HepG2 (cell line): ENCODE data around the gene HEXIM1. TPM values are rescaled to one million over a fixed set of nuclear protein-coding genes. Genes with fewer than 3 reads are reported as not detected.

Experiments
- ETV6 ChIP-seq: sonication (generic); formaldehyde crosslinking; conservative IDR thresholded peaks from 2 replicates; pipeline ENCODE4 v1.4.0; 2020; ENCODE audit warnings: missing genetic modification reagents
- HCFC1 ChIP-seq: fragments of 150-350 bp; IDR thresholded peaks from 2 replicates; pipeline ENCODE4 v1.6.1; 2014; ENCODE audit warnings: low read depth, low read length
- JDP2 ChIP-seq: sonication (generic); formaldehyde crosslinking; IDR thresholded peaks from 2 replicates; pipeline ENCODE4 v1.8.1; 2022; ENCODE audit warnings: missing genetic modification reagents, borderline replicate concordance
- MYNN ChIP-seq: sonication (generic); formaldehyde crosslinking; IDR thresholded peaks from 2 replicates; pipeline ENCODE4 v1.4.0; 2020; ENCODE audit warnings: mild to moderate bottlenecking, low read depth, missing genetic modification reagents
- PHF5A ChIP-seq: IDR thresholded peaks from one replicate; pipeline ENCODE4 v1.6.1; 2018; ENCODE audit warnings: low read depth, missing genetic modification reagents; ENCODE audit not compliant: unreplicated experiment
- RBAK ChIP-seq: sonication (generic); formaldehyde crosslinking; IDR thresholded peaks from 2 replicates; pipeline ENCODE4 v1.5.1; 2020; ENCODE audit warnings: mild to moderate bottlenecking, missing genetic modification reagents
- RBFOX2 ChIP-seq: fragments of 200-400 bp; formaldehyde crosslinking; IDR thresholded peaks from 2 replicates; pipeline ENCODE4 v1.6.1; 2017; ENCODE audit warnings: low read depth, mild to moderate bottlenecking, low read length
- SMAD3 ChIP-seq: sonication (generic); formaldehyde crosslinking; IDR thresholded peaks from 2 replicates; pipeline ENCODE4 v1.4.0; 2020; ENCODE audit warnings: missing genetic modification reagents
- TCF7 ChIP-seq: sonication (generic); IDR thresholded peaks from 2 replicates; pipeline ENCODE4 v1.6.1; 2016; ENCODE audit warnings: antibody characterized with exemption, low read depth
- YY1 ChIP-seq: IDR thresholded peaks from 2 replicates; pipeline ENCODE4 v1.6.1; 2011; ENCODE audit warnings: low read length, low read depth, moderate library complexity, mild to moderate bottlenecking; ENCODE audit not compliant: insufficient read depth, insufficient replicate concordance
- ZFP37 ChIP-seq: sonication (generic); formaldehyde crosslinking; IDR thresholded peaks from 2 replicates; pipeline ENCODE4 v1.4.0; 2020; ENCODE audit warnings: missing genetic modification reagents, borderline replicate concordance
- polyA plus RNA-seq, 8 experiments: library from polyadenylated mRNA; depleted of rRNA in 3 of 8; stranded (reverse) in 7 of 8; unstranded in 1 of 8; fragments of >200 nt; fragmentation: Illumina TruSeq in 4 of 8; extraction: Trizol in 4 of 8; gene quantifications; 2 replicates each; pipeline versions ENCODE4 v1.2.1 to v1.2.3, GENCODE V29; 2011 to 2016; ENCODE audit warnings: low read depth in 4 of 8, missing spikeins in 1 of 8, mixed read lengths in 1 of 8; ENCODE audit not compliant: insufficient read depth in 1 of 8
- total RNA-seq, 5 experiments: library from RNA; depleted of rRNA; stranded (reverse); fragments of >200 nt; fragmentation: Illumina TruSeq; extraction: Trizol; gene quantifications; 2 replicates each; pipeline ENCODE4 v1.2.3, GENCODE V29; 2016; ENCODE audit warnings: low read depth in 1 of 5
- TF ChIP-seq, protein P1 (sequence below): sonication (generic); formaldehyde crosslinking; IDR thresholded peaks from 2 replicates; pipeline ENCODE4 v1.8.1; 2023; ENCODE audit warnings: mild to moderate bottlenecking, missing genetic modification reagents
- TF ChIP-seq, protein P2 (sequence below): sonication (generic); formaldehyde crosslinking; IDR thresholded peaks from 2 replicates; pipeline ENCODE4 v1.4.0; 2020; ENCODE audit warnings: missing genetic modification reagents, borderline replicate concordance
- TF ChIP-seq, protein P3 (sequence below): sonication (generic); formaldehyde crosslinking; IDR thresholded peaks from 2 replicates; pipeline ENCODE4 v1.8.1; 2023; ENCODE audit warnings: mild to moderate bottlenecking, moderate library complexity, missing genetic modification reagents
- TF ChIP-seq, protein P4 (sequence below): sonication (generic); formaldehyde crosslinking; IDR thresholded peaks from 2 replicates; pipeline ENCODE4; 2020; ENCODE audit warnings: missing genetic modification reagents, mild to moderate bottlenecking, borderline replicate concordance

The HEXIM1 gene
- total and polyA plus RNA-seq, 2 of the 13 experiments (the other 11 are each of a cell fraction or from before 2014, with no cell fraction given), result 10.5 to 16.6 TPM

DNA sequence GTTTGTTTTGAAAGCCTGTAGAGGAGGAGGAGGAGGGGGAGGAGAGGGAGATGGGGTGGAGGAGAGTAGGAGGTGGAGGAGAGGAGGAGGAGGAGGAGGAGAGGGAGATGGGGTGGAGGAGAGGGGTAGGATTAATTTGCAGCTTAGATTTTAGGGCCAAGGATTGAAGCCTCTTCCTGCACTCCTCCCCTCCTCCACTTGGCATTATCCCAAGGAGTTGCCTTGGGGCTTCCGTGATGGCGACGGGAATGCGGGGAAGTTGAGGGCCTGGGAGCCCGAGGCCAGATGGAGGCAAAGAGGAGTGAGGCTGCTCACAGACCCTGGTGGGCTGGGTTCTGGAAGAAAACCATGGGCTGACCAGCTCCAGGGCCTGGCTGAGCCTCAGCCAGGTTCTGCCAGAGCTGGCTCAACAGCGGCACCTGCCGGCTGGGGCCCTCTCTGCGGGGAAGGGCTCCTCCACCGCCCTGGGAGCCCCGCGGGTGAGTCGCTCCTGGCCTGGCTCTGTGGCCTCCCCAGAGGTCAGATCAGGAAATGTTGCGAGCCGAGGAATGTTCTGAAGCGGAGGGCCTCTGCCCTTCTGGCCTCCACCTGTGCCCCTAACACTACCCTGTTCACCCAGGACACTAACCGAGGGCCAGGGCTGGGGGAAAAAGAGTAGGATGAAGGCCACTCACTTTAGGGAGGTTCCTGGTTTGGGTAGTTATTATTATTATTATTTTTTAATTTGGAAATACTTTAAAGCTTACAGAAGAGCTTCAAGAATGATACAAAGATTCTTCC lies 49.5 kb downstream of the HEXIM1 start (continued):
- no peak; the same call in 1 of the 2 replicates for TF ChIP-seq ZFP37
- TF ChIP-seq, protein P1, sequence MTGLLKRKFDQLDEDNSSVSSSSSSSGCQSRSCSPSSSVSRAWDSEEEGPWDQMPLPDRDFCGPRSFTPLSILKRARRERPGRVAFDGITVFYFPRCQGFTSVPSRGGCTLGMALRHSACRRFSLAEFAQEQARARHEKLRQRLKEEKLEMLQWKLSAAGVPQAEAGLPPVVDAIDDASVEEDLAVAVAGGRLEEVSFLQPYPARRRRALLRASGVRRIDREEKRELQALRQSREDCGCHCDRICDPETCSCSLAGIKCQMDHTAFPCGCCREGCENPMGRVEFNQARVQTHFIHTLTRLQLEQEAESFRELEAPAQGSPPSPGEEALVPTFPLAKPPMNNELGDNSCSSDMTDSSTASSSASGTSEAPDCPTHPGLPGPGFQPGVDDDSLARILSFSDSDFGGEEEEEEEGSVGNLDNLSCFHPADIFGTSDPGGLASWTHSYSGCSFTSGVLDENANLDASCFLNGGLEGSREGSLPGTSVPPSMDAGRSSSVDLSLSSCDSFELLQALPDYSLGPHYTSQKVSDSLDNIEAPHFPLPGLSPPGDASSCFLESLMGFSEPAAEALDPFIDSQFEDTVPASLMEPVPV, result no peak
- TF ChIP-seq ETV6 (CRISPR knock-in tag), result peak; percentile 53; the same call in 1 of the 2 replicates
- TF ChIP-seq, protein P2, sequence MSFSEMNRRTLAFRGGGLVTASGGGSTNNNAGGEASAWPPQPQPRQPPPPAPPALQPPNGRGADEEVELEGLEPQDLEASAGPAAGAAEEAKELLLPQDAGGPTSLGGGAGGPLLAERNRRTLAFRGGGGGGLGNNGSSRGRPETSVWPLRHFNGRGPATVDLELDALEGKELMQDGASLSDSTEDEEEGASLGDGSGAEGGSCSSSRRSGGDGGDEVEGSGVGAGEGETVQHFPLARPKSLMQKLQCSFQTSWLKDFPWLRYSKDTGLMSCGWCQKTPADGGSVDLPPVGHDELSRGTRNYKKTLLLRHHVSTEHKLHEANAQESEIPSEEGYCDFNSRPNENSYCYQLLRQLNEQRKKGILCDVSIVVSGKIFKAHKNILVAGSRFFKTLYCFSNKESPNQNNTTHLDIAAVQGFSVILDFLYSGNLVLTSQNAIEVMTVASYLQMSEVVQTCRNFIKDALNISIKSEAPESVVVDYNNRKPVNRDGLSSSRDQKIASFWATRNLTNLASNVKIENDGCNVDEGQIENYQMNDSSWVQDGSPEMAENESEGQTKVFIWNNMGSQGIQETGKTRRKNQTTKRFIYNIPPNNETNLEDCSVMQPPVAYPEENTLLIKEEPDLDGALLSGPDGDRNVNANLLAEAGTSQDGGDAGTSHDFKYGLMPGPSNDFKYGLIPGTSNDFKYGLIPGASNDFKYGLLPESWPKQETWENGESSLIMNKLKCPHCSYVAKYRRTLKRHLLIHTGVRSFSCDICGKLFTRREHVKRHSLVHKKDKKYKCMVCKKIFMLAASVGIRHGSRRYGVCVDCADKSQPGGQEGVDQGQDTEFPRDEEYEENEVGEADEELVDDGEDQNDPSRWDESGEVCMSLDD (CRISPR knock-in tag), result no peak
- 0 out of 2 replicates have a peak, but pooled peaks have one; percentile 20 for TF ChIP-seq TCF7
- TF ChIP-seq PHF5A (CRISPR knock-in tag), result peak; percentile 85
- 0 out of 2 replicates have a peak, but pooled peaks have one; percentile 65 for TF ChIP-seq RBAK (CRISPR knock-in tag)
- TF ChIP-seq, protein P3, sequence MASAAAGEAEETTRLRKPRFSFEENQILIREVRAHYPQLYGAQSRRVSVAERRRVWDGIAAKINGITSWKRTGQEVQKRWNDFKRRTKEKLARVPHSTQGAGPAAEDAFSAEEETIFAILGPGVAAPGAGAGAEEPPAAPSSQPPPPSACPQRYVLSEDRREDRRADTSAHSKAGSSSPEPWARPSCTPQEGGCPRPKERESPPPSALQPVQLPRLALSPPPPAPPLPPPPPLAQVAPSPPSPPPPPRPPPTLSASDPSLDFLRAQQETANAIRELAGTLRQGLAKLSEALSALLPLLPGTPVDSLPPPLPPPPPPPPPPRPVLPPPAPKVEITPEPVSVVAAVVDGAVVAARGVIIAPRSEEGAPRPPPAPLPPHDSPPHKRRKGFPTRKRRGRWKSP (CRISPR knock-in tag), result peak; percentile 61; the same call in 1 of the 2 replicates
- TF ChIP-seq, protein P4, sequence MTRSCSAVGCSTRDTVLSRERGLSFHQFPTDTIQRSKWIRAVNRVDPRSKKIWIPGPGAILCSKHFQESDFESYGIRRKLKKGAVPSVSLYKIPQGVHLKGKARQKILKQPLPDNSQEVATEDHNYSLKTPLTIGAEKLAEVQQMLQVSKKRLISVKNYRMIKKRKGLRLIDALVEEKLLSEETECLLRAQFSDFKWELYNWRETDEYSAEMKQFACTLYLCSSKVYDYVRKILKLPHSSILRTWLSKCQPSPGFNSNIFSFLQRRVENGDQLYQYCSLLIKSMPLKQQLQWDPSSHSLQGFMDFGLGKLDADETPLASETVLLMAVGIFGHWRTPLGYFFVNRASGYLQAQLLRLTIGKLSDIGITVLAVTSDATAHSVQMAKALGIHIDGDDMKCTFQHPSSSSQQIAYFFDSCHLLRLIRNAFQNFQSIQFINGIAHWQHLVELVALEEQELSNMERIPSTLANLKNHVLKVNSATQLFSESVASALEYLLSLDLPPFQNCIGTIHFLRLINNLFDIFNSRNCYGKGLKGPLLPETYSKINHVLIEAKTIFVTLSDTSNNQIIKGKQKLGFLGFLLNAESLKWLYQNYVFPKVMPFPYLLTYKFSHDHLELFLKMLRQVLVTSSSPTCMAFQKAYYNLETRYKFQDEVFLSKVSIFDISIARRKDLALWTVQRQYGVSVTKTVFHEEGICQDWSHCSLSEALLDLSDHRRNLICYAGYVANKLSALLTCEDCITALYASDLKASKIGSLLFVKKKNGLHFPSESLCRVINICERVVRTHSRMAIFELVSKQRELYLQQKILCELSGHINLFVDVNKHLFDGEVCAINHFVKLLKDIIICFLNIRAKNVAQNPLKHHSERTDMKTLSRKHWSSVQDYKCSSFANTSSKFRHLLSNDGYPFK (CRISPR knock-in tag), result peak; percentile 82
- peak; percentile 52; the same call in 1 of the 2 replicates for TF ChIP-seq SMAD3
- peak; percentile 48; the same call in 1 of the 2 replicates for TF ChIP-seq HCFC1
- TF ChIP-seq MYNN (CRISPR knock-in tag), result no peak
- TF ChIP-seq YY1, result peak; percentile 87
- no peak for TF ChIP-seq RBFOX2
- TF ChIP-seq JDP2 (CRISPR knock-in tag), result no peak
